Fibroblast of gingiva (primary cell): ENCODE results near the gene TMEM205.
"Not testable (repeated sequence)": the region's sequence is repeated elsewhere in the genome, so short reads cannot be mapped to it uniquely, and the experiment has no call there.

ENCODE experiments used
- DNase-seq: peaks from one replicate; pipeline ENCODE4 v3.0.0-alpha.2; 2011; ENCODE audit warnings: low read depth

Gene TMEM205

DNA sequence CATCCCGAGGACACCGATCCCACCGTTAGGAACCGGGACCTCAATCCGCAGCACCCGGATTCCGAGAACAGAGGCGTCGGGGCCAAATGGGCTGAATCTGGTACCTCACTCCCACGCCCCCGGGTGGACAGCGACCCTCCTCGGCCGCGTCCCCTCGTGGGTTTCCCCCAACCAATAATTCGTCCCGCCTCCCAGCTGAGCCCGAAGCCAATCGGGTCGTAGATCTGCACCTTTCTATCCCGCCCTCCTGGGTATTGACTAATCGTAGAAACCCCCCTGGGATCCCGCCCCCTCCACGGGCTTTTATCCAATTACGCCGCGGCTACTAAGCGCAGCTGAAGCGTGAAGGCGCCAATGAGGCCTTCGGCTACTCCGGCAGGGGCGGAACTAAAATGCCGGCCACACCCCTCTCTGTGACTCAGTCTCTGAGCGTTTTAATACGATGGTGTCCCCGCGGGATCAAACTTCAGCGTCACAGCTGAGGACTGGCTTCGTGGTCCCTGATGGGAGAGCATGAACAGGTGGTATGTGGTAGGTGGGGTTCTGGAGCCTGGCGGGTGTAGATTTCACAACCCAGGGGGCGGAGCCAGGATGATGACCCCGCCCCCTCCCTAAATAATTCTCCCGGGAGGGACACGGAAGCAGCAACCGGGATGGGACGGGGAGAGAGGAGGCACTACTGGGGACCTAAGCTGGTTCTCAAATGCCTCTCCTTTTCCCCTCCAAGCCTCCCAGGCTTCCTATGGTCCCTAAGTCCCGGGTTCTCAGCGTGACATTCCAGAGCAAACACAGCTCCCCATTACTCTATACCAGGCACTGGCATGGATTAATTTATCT, at the start of gene TMEM205, which contains the start of gene CCDC159:
TMEM205 (minus strand) TSS at position 165 of the 837 bp plus-strand sequence. CDS start 649 bp downstream, outside the sequence.
CCDC159 (plus strand) TSS at position 416 of the 837 bp plus-strand sequence; CDS start at position 504, 88 bp downstream.
- DNase-seq: peak; percentile 99

DNA sequence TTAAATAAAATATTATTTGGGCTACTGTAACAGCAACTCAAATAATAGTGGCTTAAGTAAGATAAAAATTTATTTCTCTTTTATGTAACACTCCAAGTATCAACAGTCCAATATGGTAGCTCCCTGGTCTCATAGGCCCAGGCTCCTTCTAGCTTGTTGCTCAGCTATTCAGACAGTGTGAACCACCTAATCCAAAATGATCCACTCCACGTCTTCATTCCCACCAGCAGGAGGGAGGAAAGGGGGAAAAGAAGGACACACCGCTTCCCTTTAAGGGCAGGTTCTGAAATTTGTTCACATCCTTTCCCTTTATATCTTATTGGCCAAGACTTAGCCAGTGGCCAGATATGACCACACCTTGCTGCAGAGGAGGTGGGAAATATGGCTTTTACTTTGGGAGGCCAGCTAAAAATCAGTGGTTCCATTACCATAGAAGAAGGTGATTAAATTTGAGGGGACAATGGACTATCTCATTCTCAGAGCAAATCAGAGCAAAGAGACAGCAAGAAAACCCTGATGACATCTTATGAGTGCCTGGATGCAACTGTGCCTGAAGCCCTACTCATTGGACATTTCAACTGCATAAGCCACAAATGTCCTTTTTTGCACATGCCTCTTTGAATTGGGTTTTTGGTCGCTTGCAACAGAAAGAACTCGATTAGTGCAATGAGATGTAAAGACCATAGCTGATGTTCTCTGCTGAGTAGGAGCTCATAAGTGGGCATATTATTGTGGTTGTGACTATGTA, 45.0 kb upstream of the TMEM205 start:
- no peak for DNase-seq

GRCh38 chr19:11390359-11390758, 44.3 kb upstream of the TMEM205 start:
- DNase-seq: no peak

- DNase-seq: no peak
Measured at GRCh38 chr19:11387162-11388034, 41.3 kb upstream of the TMEM205 start.

GRCh38 chr19:11384778-11385129, 38.7 kb upstream of the TMEM205 start:
- no peak for DNase-seq

DNA sequence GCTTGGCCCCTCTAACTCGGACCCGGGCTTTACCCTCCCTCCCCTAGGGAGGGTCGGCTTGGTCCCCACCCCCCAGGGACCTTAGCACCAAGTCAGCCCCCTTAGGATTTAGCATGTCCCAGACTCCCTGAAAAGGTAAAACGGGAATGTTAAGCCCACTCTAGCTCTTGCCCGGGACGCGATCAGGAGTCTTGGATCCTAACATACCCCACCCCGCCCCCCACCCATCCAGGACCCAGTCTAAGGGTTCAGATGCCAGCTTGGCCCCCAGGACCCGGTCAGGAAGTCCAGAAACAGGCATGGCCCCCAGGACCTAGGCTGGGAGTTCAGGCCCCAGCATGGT, 37.6 kb upstream of the TMEM205 start:
- no peak for DNase-seq

DNA sequence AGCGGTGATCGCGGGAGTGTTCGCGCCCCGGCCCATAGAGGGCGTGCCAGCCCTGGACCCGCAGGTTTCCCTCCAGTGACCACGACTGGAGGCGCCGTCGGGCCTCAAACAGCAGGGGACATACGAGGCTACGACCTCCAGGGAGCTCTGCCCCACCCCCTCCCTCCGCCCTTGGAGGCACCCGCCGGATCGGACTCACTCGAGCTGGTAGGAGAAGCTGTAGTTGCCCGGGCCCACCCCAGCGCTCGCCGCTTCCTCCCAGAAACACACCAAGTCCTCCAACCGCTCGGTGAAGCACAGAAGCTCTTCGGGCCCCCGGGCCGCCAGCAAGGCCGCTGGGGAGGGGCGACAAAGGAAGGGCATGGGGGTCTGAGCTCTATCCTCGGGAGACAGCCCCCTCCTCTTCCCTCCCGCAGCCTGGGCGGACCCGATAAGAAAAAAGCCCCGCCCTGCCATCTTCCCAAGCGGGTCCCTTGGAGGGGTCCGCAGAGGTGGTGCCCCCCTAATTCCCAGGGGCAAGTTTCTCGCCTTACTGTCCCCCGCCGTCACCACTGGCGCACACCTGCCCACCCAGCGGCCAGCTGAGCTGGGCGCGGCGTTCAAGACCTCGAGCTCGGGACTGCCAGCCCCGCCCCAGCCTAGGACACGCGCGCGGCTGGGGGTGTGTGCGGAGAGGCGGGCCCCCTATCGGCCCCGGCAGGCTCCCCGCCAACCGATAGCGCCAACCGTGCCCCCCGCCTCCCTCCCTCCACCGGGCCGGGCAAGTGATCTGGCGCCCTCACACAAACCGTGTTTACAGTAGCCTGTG, 37.0 kb upstream of the TMEM205 start:
- DNase-seq: no peak

DNA sequence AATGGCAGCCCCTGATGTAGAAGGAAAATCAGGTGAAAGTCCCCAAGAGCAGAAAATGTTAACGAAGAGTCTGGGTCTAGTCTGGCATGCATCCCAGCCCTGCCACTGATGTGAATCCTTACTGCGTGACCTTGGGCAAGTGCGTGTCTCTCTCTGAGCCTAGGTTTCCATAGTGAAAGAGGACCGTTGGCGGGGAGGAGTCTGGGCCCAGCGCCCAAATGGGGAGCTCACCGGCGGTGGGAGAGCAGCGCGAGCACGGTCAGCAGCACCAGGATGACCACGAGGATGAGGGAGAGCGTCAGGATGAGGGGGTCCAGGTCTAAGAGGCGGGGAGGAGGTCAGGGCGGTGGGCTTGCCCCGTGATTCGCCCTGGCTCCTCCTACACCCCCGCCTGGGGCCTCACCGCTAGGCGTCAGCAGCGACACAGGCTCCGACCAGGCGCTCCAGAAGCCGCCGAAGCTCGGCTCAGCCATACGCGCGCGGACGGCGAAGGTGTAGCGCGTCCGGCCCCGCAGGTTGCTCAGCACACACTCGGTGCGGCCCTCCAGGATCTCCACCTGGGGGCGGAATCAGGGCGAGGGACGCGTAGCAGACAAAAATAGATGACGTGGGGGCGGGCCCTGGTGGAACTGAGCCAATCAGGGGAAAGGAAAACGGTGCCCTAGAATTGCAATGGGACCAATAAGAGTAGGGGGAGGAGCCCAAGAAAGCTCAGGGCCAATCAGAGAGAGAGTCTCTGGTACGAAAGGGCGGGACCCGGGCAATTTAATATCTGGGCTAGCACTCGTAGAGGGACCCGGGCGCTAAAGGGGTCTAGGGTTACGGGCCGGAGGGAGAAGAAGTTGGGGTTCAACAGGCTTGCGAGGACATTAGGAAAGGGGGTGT, 34.8 kb upstream of the TMEM205 start:
- DNase-seq: peak; percentile 90

DNA sequence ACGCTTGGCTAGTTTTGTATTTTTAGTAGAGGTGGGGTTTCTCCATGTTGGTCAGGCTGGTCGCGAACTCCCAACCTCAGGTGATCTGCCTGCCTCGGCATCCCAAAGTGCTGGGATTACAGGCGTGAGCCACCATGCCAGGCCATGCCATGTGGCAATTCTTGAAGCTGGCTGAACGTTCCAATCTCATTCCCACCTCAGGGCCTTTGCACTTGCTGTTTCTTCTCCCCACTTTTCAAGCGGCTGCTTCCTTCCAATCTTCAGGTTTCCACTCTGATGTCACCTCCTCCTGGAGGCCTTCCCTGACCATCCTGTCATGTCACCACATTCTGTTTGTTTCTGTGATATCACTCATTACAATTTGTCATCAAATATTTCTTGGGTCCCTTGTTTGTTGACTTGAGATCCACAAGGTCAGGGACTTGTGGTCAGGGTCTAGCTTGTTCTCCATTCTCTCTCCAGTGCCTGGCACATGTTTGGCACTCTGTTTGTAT, 33.8 kb upstream of the TMEM205 start:
- DNase-seq: no peak

- not testable (repeated sequence) for DNase-seq
Measured at GRCh38 chr19:11379269-11379845, 33.3 kb upstream of the TMEM205 start.

DNA sequence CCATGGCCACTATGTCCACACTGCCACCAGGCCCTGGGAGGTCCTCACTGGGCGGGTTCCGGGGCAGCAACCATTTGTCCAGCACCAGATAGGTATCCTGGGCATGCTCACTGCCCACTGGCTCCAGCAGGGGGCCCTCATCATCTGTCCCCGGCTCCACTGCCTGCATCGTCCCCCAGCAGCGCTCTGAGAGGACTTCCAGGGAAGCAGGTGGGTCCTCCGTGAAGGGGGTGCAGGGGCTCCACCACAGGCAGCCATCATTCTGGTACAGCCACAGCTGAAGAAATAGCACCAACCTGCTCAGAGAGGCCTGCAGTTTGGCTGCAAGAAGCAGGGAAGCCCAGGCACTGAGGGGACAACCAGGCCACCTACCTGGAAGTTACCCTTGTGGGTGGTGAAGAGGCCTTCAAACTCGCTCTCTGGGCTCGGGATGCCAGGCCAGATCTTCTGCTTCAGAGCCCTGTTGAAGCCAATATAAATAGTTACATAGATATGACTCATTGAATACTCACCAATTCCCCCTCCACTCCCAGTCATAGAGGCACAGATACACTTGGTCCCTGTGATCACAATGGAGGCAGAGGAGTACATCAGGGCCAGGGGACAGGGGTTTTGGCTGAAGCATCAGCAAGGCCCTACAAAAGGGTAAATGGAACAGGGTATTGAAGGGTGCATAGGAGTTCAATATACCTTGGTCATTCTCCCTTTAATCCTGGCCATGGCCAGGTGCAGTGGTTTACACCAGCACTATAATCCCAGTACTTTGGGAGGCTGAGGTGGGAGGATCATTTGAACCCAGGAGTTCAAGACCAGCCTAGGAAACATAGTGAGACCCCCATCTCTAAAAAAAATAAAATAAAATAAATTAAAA, 32.5 kb upstream of the TMEM205 start:
- peak; percentile 52 for DNase-seq

- DNase-seq: no peak
Measured at GRCh38 chr19:11377756-11378155, 31.7 kb upstream of the TMEM205 start.

DNA sequence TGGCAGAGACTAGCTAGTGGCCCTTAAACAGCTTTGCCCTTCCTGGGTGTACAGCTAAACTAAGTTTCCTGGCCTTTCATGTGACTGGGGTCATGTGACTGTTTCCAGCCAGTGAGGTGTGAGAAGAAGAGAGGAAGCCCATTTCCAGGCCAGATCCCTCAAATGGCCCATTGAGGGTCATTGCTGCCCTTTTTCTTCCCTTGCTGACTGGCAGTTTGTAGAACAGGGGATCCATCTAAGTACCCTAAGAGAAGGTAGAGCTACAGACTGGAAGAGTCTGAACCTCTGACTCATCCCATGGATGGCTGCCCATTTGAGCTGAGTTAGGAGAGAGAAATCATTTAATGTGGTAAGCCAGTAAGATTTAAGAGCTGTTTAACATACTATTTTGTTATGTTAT, 31.2 kb upstream of the TMEM205 start:
- DNase-seq: peak; percentile 71

DNA sequence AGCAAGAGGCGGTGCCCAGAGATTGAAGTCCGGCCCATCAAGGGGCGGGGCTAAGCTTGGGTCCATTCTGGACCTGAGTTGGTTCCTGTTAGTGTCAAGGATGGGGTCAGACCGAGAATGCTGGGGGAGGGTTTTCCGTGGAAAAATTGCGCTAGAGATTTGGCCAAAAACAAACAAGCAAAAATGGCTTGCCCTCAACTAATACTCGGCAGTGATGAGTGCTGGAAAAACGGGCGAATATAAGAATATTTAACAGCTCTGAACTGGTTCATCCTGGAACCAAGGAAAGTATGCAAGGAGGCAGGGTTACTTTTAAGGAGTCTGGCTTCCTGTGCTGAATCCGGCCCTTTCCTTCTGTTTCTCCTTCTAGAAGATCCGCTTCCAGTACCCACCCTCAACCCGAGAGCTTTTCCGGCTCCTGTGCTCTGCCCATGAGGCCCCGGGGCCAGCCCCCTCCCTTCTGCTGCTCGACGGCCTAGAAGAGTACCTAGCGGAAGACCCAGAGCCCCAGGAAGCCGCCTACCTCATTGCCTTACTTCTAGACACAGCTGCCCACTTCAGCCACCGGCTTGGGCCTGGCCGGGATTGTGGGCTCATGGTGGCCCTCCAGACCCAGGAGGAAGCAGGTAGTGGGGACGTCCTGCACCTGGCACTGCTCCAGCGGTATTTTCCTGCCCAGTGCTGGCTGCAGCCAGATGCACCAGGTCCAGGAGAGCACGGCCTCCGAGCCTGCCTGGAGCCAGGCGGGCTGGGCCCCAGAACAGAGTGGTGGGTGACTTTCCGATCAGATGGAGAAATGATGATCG, 29.3 kb upstream of the TMEM205 start:
- DNase-seq: no peak

DNA sequence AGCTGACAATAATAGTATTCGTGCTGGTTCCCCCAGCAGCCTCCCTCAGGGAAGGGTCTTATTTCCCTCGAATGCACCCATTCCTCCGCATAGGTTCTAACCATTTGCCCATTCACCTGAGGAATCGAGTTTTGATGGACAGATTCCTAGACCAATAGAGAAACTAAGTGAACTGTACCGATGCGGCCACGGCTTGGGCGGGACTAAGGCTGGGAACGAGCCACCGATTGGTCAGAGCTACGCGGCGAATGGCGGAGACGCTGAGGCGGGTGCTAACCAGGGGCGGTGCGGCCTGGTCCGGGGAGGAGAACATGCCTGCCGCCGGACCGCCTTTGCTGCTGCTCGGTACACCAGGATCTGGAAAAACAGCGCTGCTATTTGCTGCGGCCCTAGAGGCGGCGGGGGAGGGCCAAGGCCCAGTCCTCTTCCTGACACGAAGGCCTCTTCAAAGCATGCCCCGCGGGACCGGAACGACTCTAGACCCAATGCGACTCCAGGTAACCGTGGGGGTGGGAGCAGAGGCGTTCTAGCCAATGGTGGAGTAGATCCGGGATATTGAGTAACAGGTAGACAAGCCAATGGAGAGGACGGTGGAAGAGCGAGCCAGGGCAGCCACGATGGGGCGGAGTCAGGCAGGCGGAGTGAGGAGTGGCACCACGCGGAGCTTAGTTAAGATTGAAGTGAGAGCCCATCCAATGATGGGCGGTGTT, 28.5 kb upstream of the TMEM205 start, which contains the start of gene SWSAP1:
SWSAP1 (plus strand) TSS at position 234 of the 710 bp plus-strand sequence; CDS start at position 249, 15 bp downstream.
- DNase-seq: peak; percentile 99

GRCh38 chr19:11373885-11374432, 27.9 kb upstream of the TMEM205 start:
- DNase-seq: no peak
